ENCODE measurements around the gene MAPK13. TPM values are rescaled to one million over a fixed set of nuclear protein-coding genes. Genes with fewer than 3 reads are reported as not detected.

MAPK13 gene
- total RNA-seq, 2 donors from 2014 or later, result 34.6 to 53.5 TPM

- H3K27me3 ChIP-seq (replicated peaks; ENCODE audit: insufficient read depth), result no peaks in the 10 kb centered on the region
- WGBS, result 97% methylated on average over 2 of the region's 2 CpGs
- H3K9me3 ChIP-seq, result no peaks in the 10 kb centered on the region
- no peak for DNase-seq (ENCODE audit: low spot score)
- TF ChIP-seq POLR2A (IDR thresholded peaks at IDR 0.05), result no peak
- no peak for TF ChIP-seq POLR2AphosphoS5 (IDR thresholded peaks at IDR 0.05)
- no peak overlapping the region for H3K4me3 ChIP-seq
- no peaks in the 10 kb centered on the region for H3K4me1 ChIP-seq (replicated peaks)
- no peaks in the 10 kb centered on the region for H3K36me3 ChIP-seq
- H3K27ac ChIP-seq, result no peak overlapping the region
- intact Hi-C loops (cut with DNase I), result no loop called here
Measured at GRCh38 chr6:36170704-36171103, 40.4 kb downstream of the MAPK13 start.

- Histone ChIP-seq H3K9me3 (no peaks in the 10 kb centered on the region), H3K4me3 (no peak overlapping the region)
- 79% methylated on average over 2 of the region's 2 CpGs for WGBS
Measured at GRCh38 chr6:36171573-36171972, 41.3 kb downstream of the MAPK13 start.

GRCh38 chr6:36177166-36177565 is 46.9 kb downstream of the MAPK13 start:
- H3K27me3 ChIP-seq (replicated peaks; ENCODE audit: insufficient read depth), result no peaks in the 10 kb centered on the region
- intact Hi-C loops (cut with DNase I), result no loop called here
- TF ChIP-seq CTCF (IDR thresholded peaks at IDR 0.05), result no peak

More at GRCh38 chr6:36171573-36171972, 41.3 kb downstream of the MAPK13 start:
- TF ChIP-seq CTCF (IDR thresholded peaks at IDR 0.05) (no peak), POLR2AphosphoS5 (IDR thresholded peaks at IDR 0.05) (no peak), POLR2A (IDR thresholded peaks at IDR 0.05) (no peak)
- DNase-seq (ENCODE audit: low spot score), result no peak
- Histone ChIP-seq H3K27me3 (replicated peaks; ENCODE audit: insufficient read depth) (no peaks in the 10 kb centered on the region), H3K4me1 (replicated peaks) (no peaks in the 10 kb centered on the region), H3K27ac (no peak overlapping the region), H3K36me3 (no peaks in the 10 kb centered on the region)
- intact Hi-C loops (cut with DNase I), result no loop called here

GRCh38 chr6:36178544-36178943 is 48.2 kb downstream of the MAPK13 start:
- Histone ChIP-seq H3K27ac (no peak overlapping the region), H3K36me3 (no peaks in the 10 kb centered on the region), H3K9me3 (no peaks in the 10 kb centered on the region), H3K4me1 (replicated peaks) (no peaks in the 10 kb centered on the region), H3K27me3 (replicated peaks; ENCODE audit: insufficient read depth) (no peaks in the 10 kb centered on the region), H3K4me3 (no peak overlapping the region)
- intact Hi-C loops (cut with DNase I), result no loop called here
- no peak for TF ChIP-seq POLR2AphosphoS5 (IDR thresholded peaks at IDR 0.05)
- no peak for TF ChIP-seq POLR2A (IDR thresholded peaks at IDR 0.05)
- TF ChIP-seq CTCF (IDR thresholded peaks at IDR 0.05), result no peak
- no peak for DNase-seq (ENCODE audit: low spot score)

More at GRCh38 chr6:36177166-36177565, 46.9 kb downstream of the MAPK13 start:
- Histone ChIP-seq H3K4me1 (replicated peaks) (no peaks in the 10 kb centered on the region), H3K9me3 (no peaks in the 10 kb centered on the region), H3K27ac (no peak overlapping the region), H3K36me3 (no peaks in the 10 kb centered on the region), H3K4me3 (no peak overlapping the region)
- DNase-seq (ENCODE audit: low spot score), result no peak

- intact Hi-C loops (cut with DNase I), result no loop called here
- Histone ChIP-seq H3K4me3 (no peak overlapping the region), H3K27me3 (replicated peaks; ENCODE audit: insufficient read depth) (no peaks in the 10 kb centered on the region), H3K27ac (no peak overlapping the region), H3K9me3 (no peaks in the 10 kb centered on the region), H3K4me1 (replicated peaks) (no peaks in the 10 kb centered on the region), H3K36me3 (no peaks in the 10 kb centered on the region)
- TF ChIP-seq POLR2AphosphoS5 (IDR thresholded peaks at IDR 0.05), result no peak
- no peak for TF ChIP-seq CTCF (IDR thresholded peaks at IDR 0.05)
- no peak for TF ChIP-seq POLR2A (IDR thresholded peaks at IDR 0.05)
- no peak for DNase-seq (ENCODE audit: low spot score)
- WGBS, result 97% methylated on average over 1 of the region's 1 CpG
Measured at GRCh38 chr6:36180126-36180525, 49.8 kb downstream of the MAPK13 start.

Data from prostate gland (tissue), 2 donors.